Nephron (organoid): ENCODE data around the gene RALB.

Experiments
- H3K27ac Mint-ChIP-seq, 3 experiments: 2 replicates each; pipeline ENCODE4 v1.8.0; 2020; ENCODE audit warnings: mixed read lengths in 3 of 3, mild to moderate bottlenecking in 2 of 3, moderate library complexity in 1 of 3
- H3K27me3 Mint-ChIP-seq: 2 replicates; pipeline ENCODE4 v1.8.0; 2021; ENCODE audit warnings: low read depth, mild to moderate bottlenecking, moderate library complexity, mixed read lengths
- H3K36me3 Mint-ChIP-seq: 2 replicates; pipeline ENCODE4 v1.8.0; 2020; ENCODE audit warnings: low read depth, mixed read lengths
- H3K4me1 Mint-ChIP-seq: 2 replicates; pipeline ENCODE4 v1.8.0; 2020; ENCODE audit warnings: mixed read lengths
- H3K4me3 Mint-ChIP-seq, 3 experiments: 2 replicates each; pipeline ENCODE4 v1.8.0; 2020; ENCODE audit warnings: mild to moderate bottlenecking in 3 of 3, mixed read lengths in 3 of 3, moderate library complexity in 2 of 3
- H3K9me3 Mint-ChIP-seq: 2 replicates; pipeline ENCODE4 v1.8.0; 2020; ENCODE audit warnings: mixed read lengths
- TF ChIP-seq, protein P1 (sequence below), 3 experiments: fragments of 200-600 bp; sonication (generic); IDR thresholded peaks; one replicate each; pipeline ENCODE4 v1.5.0; 2021; ENCODE audit warnings: antibody characterized with exemption in 3 of 3; ENCODE audit not compliant: unreplicated experiment in 3 of 3

Gene RALB

DNA sequence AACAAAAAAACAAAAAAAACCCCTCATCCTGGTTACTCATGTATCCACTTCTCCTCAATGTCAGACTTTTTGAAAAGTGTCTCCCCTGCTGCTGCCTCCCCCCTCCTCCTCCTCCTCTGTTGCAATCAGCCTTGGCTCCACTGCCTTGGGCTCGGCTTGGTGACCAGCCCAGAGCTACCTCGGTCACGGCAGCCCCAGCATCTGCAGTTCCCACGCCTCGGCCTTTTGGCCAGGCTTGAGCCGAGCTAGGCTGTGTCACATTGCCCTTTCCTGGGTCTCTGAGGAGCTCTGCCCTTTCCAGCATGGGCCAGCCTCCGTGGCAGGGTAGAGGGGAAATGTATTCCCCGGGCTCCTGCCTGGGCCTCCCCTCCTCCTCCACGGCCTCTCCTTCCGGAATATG lies 70.6 kb downstream of the RALB start:
- H3K27me3 Mint-ChIP-seq: peaks cover 45% of the 10 kb centered on the region
- H3K9me3 Mint-ChIP-seq: no peaks in the 10 kb centered on the region
- TF ChIP-seq, protein P1, sequence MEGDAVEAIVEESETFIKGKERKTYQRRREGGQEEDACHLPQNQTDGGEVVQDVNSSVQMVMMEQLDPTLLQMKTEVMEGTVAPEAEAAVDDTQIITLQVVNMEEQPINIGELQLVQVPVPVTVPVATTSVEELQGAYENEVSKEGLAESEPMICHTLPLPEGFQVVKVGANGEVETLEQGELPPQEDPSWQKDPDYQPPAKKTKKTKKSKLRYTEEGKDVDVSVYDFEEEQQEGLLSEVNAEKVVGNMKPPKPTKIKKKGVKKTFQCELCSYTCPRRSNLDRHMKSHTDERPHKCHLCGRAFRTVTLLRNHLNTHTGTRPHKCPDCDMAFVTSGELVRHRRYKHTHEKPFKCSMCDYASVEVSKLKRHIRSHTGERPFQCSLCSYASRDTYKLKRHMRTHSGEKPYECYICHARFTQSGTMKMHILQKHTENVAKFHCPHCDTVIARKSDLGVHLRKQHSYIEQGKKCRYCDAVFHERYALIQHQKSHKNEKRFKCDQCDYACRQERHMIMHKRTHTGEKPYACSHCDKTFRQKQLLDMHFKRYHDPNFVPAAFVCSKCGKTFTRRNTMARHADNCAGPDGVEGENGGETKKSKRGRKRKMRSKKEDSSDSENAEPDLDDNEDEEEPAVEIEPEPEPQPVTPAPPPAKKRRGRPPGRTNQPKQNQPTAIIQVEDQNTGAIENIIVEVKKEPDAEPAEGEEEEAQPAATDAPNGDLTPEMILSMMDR (IDR thresholded peaks at IDR 0.05; ENCODE audit: unreplicated experiment in 3 of 3): no peak
- H3K4me1 Mint-ChIP-seq: peaks cover 28% of the 10 kb centered on the region
- H3K4me3 Mint-ChIP-seq: no peak overlapping the region
- peak overlapping the region in 2 of 3 experiments; percentile 1 to 16 for H3K27ac Mint-ChIP-seq
- H3K36me3 Mint-ChIP-seq: no peaks in the 10 kb centered on the region

DNA sequence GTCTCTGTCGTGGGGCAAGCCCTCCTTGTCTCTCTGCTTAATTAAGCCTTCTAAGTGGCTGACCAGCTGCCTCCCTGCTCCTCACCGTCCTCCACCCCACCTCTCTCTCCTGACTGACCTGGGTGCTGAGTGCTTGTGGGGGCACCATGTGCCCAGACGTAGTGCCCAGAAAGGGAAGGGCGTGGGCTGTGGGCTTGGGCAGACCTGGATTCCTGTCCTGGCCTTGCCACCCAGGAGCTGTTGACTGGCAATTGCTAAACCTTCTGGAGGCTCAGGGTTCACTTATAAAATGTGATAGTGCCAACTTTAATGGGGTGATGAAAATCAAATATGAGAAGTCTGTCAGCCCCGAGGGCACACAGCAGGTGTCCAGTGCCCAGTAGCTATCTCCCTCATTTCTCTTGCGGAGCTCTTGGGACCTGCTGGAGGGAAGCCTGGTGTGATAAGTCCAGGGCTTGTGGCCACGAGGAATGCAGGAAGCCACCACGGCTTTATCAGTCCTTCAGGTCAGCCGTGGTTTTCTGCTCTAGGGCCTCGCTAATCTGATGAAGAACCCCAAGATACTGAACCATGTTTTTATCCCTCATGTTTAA lies 71.3 kb downstream of the RALB start:
- Mint-ChIP-seq H3K27ac (no peak overlapping the region), H3K36me3 (no peaks in the 10 kb centered on the region), H3K27me3 (peaks cover 49% of the 10 kb centered on the region)

DNA sequence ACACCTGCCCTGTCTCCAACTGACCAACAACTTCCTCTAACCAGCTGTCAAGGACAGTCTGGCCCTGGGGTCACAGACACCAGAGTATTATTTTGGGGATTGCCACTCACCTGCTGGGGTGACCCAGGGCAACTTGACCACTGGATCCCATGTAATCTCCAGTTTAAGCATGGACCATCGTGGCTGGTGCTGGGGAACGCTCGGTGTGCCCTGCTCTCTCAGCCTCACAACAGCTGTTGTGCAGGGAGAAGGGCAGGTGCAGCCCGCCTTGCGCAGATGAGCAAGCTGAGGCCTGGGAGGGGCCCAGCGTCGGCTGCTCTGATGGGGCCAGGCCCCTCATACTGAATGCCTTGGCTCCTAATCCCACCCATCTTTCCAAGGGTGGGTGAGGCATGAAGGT lies 72.3 kb downstream of the RALB start:
- H3K4me1 Mint-ChIP-seq: peaks cover 27% of the 10 kb centered on the region
- no peak overlapping the region for H3K4me3 Mint-ChIP-seq
- H3K27me3 Mint-ChIP-seq: peaks cover 57% of the 10 kb centered on the region
- no peaks in the 10 kb centered on the region for H3K9me3 Mint-ChIP-seq
- no peak overlapping the region for H3K27ac Mint-ChIP-seq
- H3K36me3 Mint-ChIP-seq: no peaks in the 10 kb centered on the region
- TF ChIP-seq, protein P1 (IDR thresholded peaks at IDR 0.05; ENCODE audit: unreplicated experiment in 3 of 3): no peak

More for the DNA sequence above, 71.3 kb downstream of the RALB start:
- Mint-ChIP-seq H3K4me3 (no peak overlapping the region), H3K9me3 (no peaks in the 10 kb centered on the region), H3K4me1 (peaks cover 24% of the 10 kb centered on the region)
- TF ChIP-seq, protein P1 (IDR thresholded peaks at IDR 0.05; ENCODE audit: unreplicated experiment in 3 of 3): no peak

DNA sequence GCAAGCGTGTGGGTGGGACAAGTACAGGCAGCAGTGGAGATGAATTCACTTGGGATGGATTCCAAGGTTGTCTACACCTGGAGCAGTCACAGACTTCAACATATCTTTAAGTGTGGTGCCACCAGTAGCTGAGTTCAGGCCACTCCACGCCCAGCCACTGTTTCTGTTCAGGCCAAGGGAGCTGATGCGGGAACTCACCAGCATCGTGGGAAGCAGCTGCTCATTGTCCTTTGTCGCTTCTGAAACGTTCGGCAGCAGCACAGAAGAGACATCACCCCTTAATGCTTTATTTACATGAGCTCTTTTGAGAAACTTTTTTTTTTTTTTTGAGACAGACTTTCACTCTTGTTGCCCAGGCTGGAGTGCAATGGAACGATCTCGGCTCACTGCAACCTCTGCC lies 73.4 kb downstream of the RALB start:
- Mint-ChIP-seq H3K27ac (no peak overlapping the region), H3K36me3 (no peaks in the 10 kb centered on the region), H3K9me3 (no peaks in the 10 kb centered on the region), H3K27me3 (peaks cover 59% of the 10 kb centered on the region), H3K4me3 (no peak overlapping the region), H3K4me1 (peaks cover 30% of the 10 kb centered on the region)
- TF ChIP-seq, protein P1 (IDR thresholded peaks at IDR 0.05; ENCODE audit: unreplicated experiment in 3 of 3): no peak

DNA sequence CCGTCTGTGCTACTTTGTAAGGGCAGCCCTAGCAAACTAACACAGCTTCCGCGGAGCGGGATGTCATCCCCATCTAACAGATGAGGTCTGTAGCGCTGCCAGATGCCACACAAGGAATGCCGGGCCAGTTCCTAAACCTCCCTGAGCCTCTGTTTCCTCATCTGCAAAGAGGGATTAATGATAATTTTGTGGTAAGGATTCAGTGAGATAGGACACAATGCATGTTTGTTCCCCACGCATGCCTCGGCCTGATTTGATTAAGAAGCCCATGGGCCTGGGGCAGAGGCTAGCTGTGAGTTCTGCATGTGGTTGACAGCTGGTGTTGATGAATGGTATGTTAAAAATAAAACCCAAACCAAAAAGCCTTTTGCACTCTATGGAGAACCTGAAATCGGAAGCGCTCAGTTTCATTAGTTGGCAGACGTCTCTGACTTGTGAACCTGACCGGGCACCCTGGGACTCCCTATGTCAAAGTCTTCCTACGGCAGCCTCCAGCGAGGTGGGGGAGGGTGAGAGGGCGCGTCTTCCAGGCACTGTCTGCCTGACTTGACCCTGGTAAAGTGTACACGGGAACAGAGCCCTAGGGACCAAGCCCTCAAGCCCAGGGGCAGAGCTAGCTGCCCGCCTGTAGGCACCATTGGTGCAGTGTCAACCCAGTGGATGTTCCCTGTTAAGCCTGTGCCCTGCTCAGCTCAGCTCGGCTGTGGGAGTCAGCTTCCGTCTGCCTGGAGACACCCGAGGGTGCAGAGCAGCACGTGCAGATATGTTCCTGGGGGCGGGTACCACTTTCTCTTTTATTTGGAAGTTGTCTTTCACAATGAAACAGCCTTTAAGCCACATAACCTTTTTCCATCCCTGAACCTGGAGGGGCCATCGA lies 78.5 kb downstream of the RALB start:
- Mint-ChIP-seq H3K9me3 (peaks cover 4% of the 10 kb centered on the region), H3K4me1 (peaks cover 23% of the 10 kb centered on the region), H3K27ac (no peak overlapping the region), H3K4me3 (no peak overlapping the region), H3K27me3 (peaks cover 60% of the 10 kb centered on the region), H3K36me3 (no peaks in the 10 kb centered on the region)
- TF ChIP-seq, protein P1 (IDR thresholded peaks at IDR 0.05; ENCODE audit: unreplicated experiment in 3 of 3): no peak
